H1 (cell line): ENCODE results near the gene CLDN8. TPM values are rescaled to one million over a fixed set of nuclear protein-coding genes. Genes with fewer than 3 reads are reported as not detected.

Experiments
- CTCF ChIA-PET: fragments of 300-600 bp; sonication (Branson Sonifier 250); formaldehyde crosslinking; loops from one replicate; lab custom pipeline; 2021; ENCODE audit not compliant: partially characterized antibody; lab: Charles Lee
- POLR2A ChIA-PET: fragments of 300-600 bp; sonication (Branson Sonifier 250); formaldehyde crosslinking; loops from one replicate; lab custom pipeline; 2021; ENCODE audit warnings: inconsistent platforms; ENCODE audit not compliant: partially characterized antibody; lab: Charles Lee
- DNase-seq, 2 experiments: peaks; one replicate each; pipeline versions ENCODE4 v3.0.0 to v3.0.0-alpha.2; 2010 to 2022; ENCODE audit warnings: low spot score in 2 of 2, low read depth in 1 of 2, mixed read lengths in 1 of 2
- FAIRE-seq: peaks from 2 replicates; lab custom pipeline; 2011; peaks lifted over from hg19 to GRCh38; lab: Jason Lieb, UNC
- H2AFZ ChIP-seq: 2 replicates; pipeline ENCODE4 v1.8.1; 2012; ENCODE audit warnings: low read length, inconsistent platforms
- H2AK5ac ChIP-seq: 2 replicates; pipeline ENCODE4 v1.6.1; 2013; ENCODE audit warnings: low read depth, low read length
- H2BK120ac ChIP-seq: replicated peaks from 2 replicates; pipeline ENCODE3; 2013; ENCODE audit warnings: low read depth, low read length, inconsistent platforms
- H2BK12ac ChIP-seq: 2 replicates; pipeline ENCODE4 v1.6.1; 2013; ENCODE audit warnings: low read depth, low read length
- H2BK15ac ChIP-seq: 2 replicates; pipeline ENCODE4 v1.6.1; 2013; ENCODE audit warnings: low read length
- H2BK20ac ChIP-seq: 2 replicates; pipeline ENCODE4 v1.6.1; 2013; ENCODE audit warnings: low read length
- H2BK5ac ChIP-seq: 2 replicates; pipeline ENCODE4 v1.6.1; 2013; ENCODE audit warnings: low read depth, low read length
- H3K14ac ChIP-seq: 2 replicates; pipeline ENCODE4 v1.6.1; 2013; ENCODE audit warnings: inconsistent platforms; ENCODE audit not compliant: insufficient read length
- H3K18ac ChIP-seq: 2 replicates; pipeline ENCODE4 v1.6.1; 2013; ENCODE audit warnings: low read length; ENCODE audit errors: extremely low read depth
- H3K23ac ChIP-seq: 2 replicates; pipeline ENCODE4 v1.6.1; 2013; ENCODE audit warnings: inconsistent platforms; ENCODE audit not compliant: insufficient read length
- H3K23me2 ChIP-seq: 2 replicates; pipeline ENCODE4 v1.6.1; 2013; ENCODE audit warnings: low read depth, low read length
- H3K27ac ChIP-seq: 2 replicates; pipeline ENCODE4 v1.6.1; 2011; ENCODE audit warnings: low read depth, low read length, inconsistent platforms
- H3K27me3 ChIP-seq, 4 experiments: replicated peaks in 1 of 4; 1 replicate in 1 of 4; 2 replicates in 3 of 4; pipeline versions ENCODE4 v1.6.1 to v1.8.1; 2011 to 2013; ENCODE audit warnings: low read length in 3 of 4, mild to moderate bottlenecking in 3 of 4, inconsistent platforms in 2 of 4, mixed read lengths in 2 of 4, moderate library complexity in 1 of 4; ENCODE audit not compliant: control insufficient read depth in 3 of 4, insufficient read depth in 3 of 4; ENCODE audit errors: extremely low read depth in 1 of 4
- H3K36me3 ChIP-seq, 4 experiments: 2 replicates each; pipeline versions ENCODE4 v1.6.1 to v1.8.1; 2011 to 2013; ENCODE audit warnings: mild to moderate bottlenecking in 4 of 4, low read length in 3 of 4, moderate library complexity in 2 of 4, control low read depth in 1 of 4, inconsistent platforms in 1 of 4; ENCODE audit not compliant: insufficient read depth in 4 of 4, control insufficient read depth in 2 of 4
- H3K4ac ChIP-seq: replicated peaks from 2 replicates; pipeline ENCODE3; 2013; ENCODE audit warnings: low read length, low read depth, mixed read lengths, inconsistent platforms; ENCODE audit not compliant: insufficient read length
- H3K4me1 ChIP-seq, 4 experiments: replicated peaks in 1 of 4; 1 replicate in 1 of 4; 2 replicates in 3 of 4; pipeline versions ENCODE4 v1.6.1 to v1.8.1; 2011 to 2013; ENCODE audit warnings: low read length in 3 of 4, inconsistent platforms in 2 of 4, mixed read lengths in 1 of 4; ENCODE audit not compliant: insufficient read depth in 4 of 4, control insufficient read depth in 3 of 4
- H3K4me2 ChIP-seq, 2 experiments: 2 replicates each; pipeline versions ENCODE4 v1.6.1 to v1.8.1; 2011 to 2013; ENCODE audit warnings: low read depth in 2 of 2, low read length in 2 of 2, control low read depth in 1 of 2, inconsistent platforms in 1 of 2, mild to moderate bottlenecking in 1 of 2; ENCODE audit not compliant: insufficient read depth in 1 of 2
- H3K4me3 ChIP-seq, 4 experiments: fragments of 200-600, 300-600 bp in 1 of 4; sonication (generic), shearing (Covaris generic), sonication (Bioruptor Twin) in 1 of 4; 2 replicates each; pipeline versions ENCODE4 v1.5.1 to v1.8.1; 2011 to 2016; ENCODE audit warnings: low read length in 4 of 4, low read depth in 3 of 4, control low read depth in 2 of 4, inconsistent platforms in 2 of 4, mild to moderate bottlenecking in 2 of 4, mixed read lengths in 1 of 4, moderate library complexity in 1 of 4; ENCODE audit not compliant: insufficient read depth in 2 of 4; ENCODE audit errors: extremely low read depth in 1 of 4
- H3K56ac ChIP-seq: replicated peaks from 2 replicates; pipeline ENCODE3; 2013; ENCODE audit warnings: low read depth, mild to moderate bottlenecking, mixed read lengths, low read length, inconsistent platforms; ENCODE audit not compliant: insufficient read length
- H3K79me1 ChIP-seq: 2 replicates; pipeline ENCODE4 v1.6.1; 2013; ENCODE audit warnings: low read depth, low read length, control low read depth
- H3K79me2 ChIP-seq, 2 experiments: 2 replicates each; pipeline versions ENCODE4 v1.6.1 to v1.8.1; 2012 to 2013; ENCODE audit warnings: low read length in 2 of 2, mild to moderate bottlenecking in 2 of 2, inconsistent platforms in 1 of 2; ENCODE audit not compliant: insufficient read depth in 2 of 2, control insufficient read depth in 1 of 2
- H3K9ac ChIP-seq, 4 experiments: replicated peaks in 1 of 4; 1 replicate in 1 of 4; 2 replicates in 3 of 4; pipeline versions ENCODE4 v1.6.1 to v1.8.1; 2011 to 2013; ENCODE audit warnings: low read depth in 3 of 4, low read length in 3 of 4, control low read depth in 2 of 4, mild to moderate bottlenecking in 2 of 4, moderate library complexity in 2 of 4, inconsistent platforms in 1 of 4; ENCODE audit errors: extremely low read depth in 1 of 4
- H3K9me3 ChIP-seq, 2 experiments: 2 replicates each; pipeline versions ENCODE4 v1.6.1 to v1.8.1; 2012 to 2013; ENCODE audit warnings: mild to moderate bottlenecking in 2 of 2, moderate library complexity in 2 of 2, control low read depth in 1 of 2, inconsistent platforms in 1 of 2, low read depth in 1 of 2, low read length in 1 of 2, mixed read lengths in 1 of 2; ENCODE audit not compliant: insufficient read depth in 2 of 2
- H4K20me1 ChIP-seq, 2 experiments: replicated peaks in 1 of 2; 2 replicates each; pipeline versions ENCODE3 to v1.8.1; 2011 to 2013; ENCODE audit warnings: inconsistent platforms in 2 of 2, low read length in 2 of 2, mild to moderate bottlenecking in 1 of 2; ENCODE audit not compliant: insufficient read depth in 2 of 2, control insufficient read depth in 1 of 2
- H4K5ac ChIP-seq: 2 replicates; pipeline ENCODE4 v1.6.1; 2013; ENCODE audit warnings: low read length, low read depth, mixed read lengths, inconsistent platforms; ENCODE audit not compliant: insufficient read length
- H4K8ac ChIP-seq: 2 replicates; pipeline ENCODE4 v1.8.0; 2013; ENCODE audit warnings: mild to moderate bottlenecking, moderate library complexity, low read length, inconsistent platforms; ENCODE audit not compliant: insufficient read depth; ENCODE audit errors: extremely low read depth
- H4K91ac ChIP-seq: replicated peaks from 2 replicates; pipeline ENCODE3; 2013; ENCODE audit warnings: low read length, mixed read lengths, inconsistent platforms; ENCODE audit not compliant: insufficient read length
- ATF2 ChIP-seq: IDR thresholded peaks from 2 replicates; pipeline ENCODE4 v1.6.1; 2012; ENCODE audit warnings: low read length, inconsistent platforms
- NRF1 ChIP-seq: IDR thresholded peaks from 2 replicates; pipeline ENCODE4 v1.6.1; 2011; ENCODE audit warnings: mild to moderate bottlenecking, low read depth, low read length, improper control_type of control experiment
- SIX5 ChIP-seq: IDR thresholded peaks from 2 replicates; pipeline ENCODE4 v1.6.1; 2011; ENCODE audit warnings: mild to moderate bottlenecking, low read depth, low read length
- WGBS, 2 experiments: shearing (Covaris generic) in 1 of 2; methylation state at CpG; one replicate each; pipeline versions ENCODE4 v1.1.6 to v1.1.7; 2013 to 2015; ENCODE audit warnings: low lambda C conversion rate in 2 of 2, mixed read lengths in 2 of 2, inconsistent platforms in 1 of 2, low coverage in 1 of 2, missing lambda C conversion rate in 1 of 2; ENCODE audit not compliant: insufficient replicate concordance in 2 of 2, insufficient coverage in 1 of 2, insufficient read length in 1 of 2; ENCODE audit errors: extremely low coverage in 1 of 2, missing lambda C conversion rate in 1 of 2; 5-methylcytosine and 5-hydroxymethylcytosine counted together
- polyA plus RNA-seq, 7 experiments: library from polyadenylated mRNA; depleted of rRNA in 3 of 7; stranded (reverse) in 5 of 7; unstranded in 2 of 7; fragments of >200 nt in 5 of 7; fragments of 200-250 nt in 2 of 7; gene quantifications; 1 replicate in 5 of 7; 2 replicates in 1 of 7; 4 replicates in 1 of 7; pipeline versions ENCODE4 v1.2.1 to v1.2.3, GENCODE V29; 2011 to 2013; ENCODE audit warnings: missing spikeins in 2 of 7, mixed read lengths in 2 of 7
- total RNA-seq: library from RNA; stranded (reverse); fragmentation: NEBNext Ultra II Directional; extraction: Animal tissue kit (Norgen Biotek cat#: 25700); gene quantifications from 2 replicates; pipeline ENCODE4 v1.2.1, GENCODE V29; 2021

Gene CLDN8
- total and polyA plus RNA-seq, 2 of the 8 experiments (the other 6 are each of a cell fraction or from before 2014, with no cell fraction given) = not detected

DNA sequence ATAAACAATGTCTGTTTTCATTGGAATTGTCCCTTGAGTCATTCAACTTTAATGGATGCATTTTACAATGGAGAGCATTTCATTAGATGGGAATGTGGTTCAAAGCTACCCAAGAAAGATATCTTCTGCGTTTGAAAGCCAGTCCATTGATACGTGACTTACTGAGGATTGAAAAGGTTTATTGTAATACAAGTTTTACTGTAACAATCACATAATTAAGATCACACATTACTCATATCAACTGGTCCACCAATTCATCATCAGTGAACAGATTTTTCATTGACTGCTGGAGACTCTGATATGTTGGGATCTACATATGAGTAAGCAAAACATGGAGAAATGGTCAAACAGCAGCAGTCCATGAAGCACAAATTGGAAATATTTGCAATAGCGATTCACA lies 34.0 kb upstream of the CLDN8 start:
- no peaks in the 10 kb centered on the region for H4K20me1 ChIP-seq
- H3K79me1 ChIP-seq = no peaks in the 10 kb centered on the region
- no peaks in the 10 kb centered on the region for H3K23me2 ChIP-seq
- H3K18ac ChIP-seq = no peak overlapping the region
- CTCF ChIA-PET = no interaction called here
- H2BK20ac ChIP-seq = no peak overlapping the region
- H2BK15ac ChIP-seq = no peak overlapping the region
- FAIRE-seq (no peak), DNase-seq (no peak)
- POLR2A ChIA-PET = no interaction called here
- H4K91ac ChIP-seq = no peak overlapping the region
- no peak overlapping the region for H2AFZ ChIP-seq
- no peak overlapping the region for H2AK5ac ChIP-seq
- H3K9ac ChIP-seq = no peak overlapping the region
- WGBS, 2 experiments = 77% methylated on average over 3 of the region's 3 CpGs; no CpG with 5 or more reads in 1 of the 2 experiments
- H2BK120ac ChIP-seq = no peak overlapping the region
- no peak overlapping the region for H3K27ac ChIP-seq
- no peak overlapping the region for H3K4me3 ChIP-seq
- no peak overlapping the region for H3K4me2 ChIP-seq
- no peak overlapping the region for H3K14ac ChIP-seq
- no peak overlapping the region for H4K5ac ChIP-seq
- H3K23ac ChIP-seq = no peak overlapping the region
- no peak overlapping the region for H3K4ac ChIP-seq
- no peaks in the 10 kb centered on the region for H3K36me3 ChIP-seq
- H3K9me3 ChIP-seq = no peaks in the 10 kb centered on the region
- no peaks in the 10 kb centered on the region for H3K79me2 ChIP-seq
- H2BK12ac ChIP-seq = no peak overlapping the region
- no peak overlapping the region for H2BK5ac ChIP-seq
- no peaks in the 10 kb centered on the region for H3K4me1 ChIP-seq
- H3K27me3 ChIP-seq = no peaks in the 10 kb centered on the region
- H3K56ac ChIP-seq = no peak overlapping the region
- no peak overlapping the region for H4K8ac ChIP-seq
- no peak for TF ChIP-seq NRF1
- TF ChIP-seq ATF2 = no peak
- TF ChIP-seq SIX5 = no peak
